HepG2 (cell line): ENCODE results near the gene THOC7. TPM values are rescaled to one million over a fixed set of nuclear protein-coding genes. Genes with fewer than 3 reads are reported as not detected.

Source experiments
- ATAC-seq: fragments of 200-7000 bp; cut with Tn5 transposase; 3 replicates; pipeline ENCODE4 v1.9.1; 2020; ENCODE audit warnings: mild to moderate bottlenecking, moderate library complexity
- BruUV-seq: library from RNA; stranded (reverse); fragments of 400-500 nt; replicated peaks from 2 replicates; lab custom pipeline; 2021; lab: Mats Ljungman, UMichigan
- CTCF ChIA-PET: fragments of 300-600 bp; formaldehyde crosslinking; extraction: SDS; loops from one replicate; lab custom pipeline; 2021; ENCODE audit warnings: low total read pairs, inconsistent platforms, low intra/inter-chr PET ratio; lab: Yijun Ruan, JAX
- POLR2A ChIA-PET: fragments of 350-600 bp; sonication (Branson Sonifier 250); formaldehyde crosslinking; loops from one replicate; lab custom pipeline; 2020; ENCODE audit warnings: antibody characterized with exemption, inconsistent platforms; lab: Yijun Ruan, JAX
- DNase-seq: peaks from one replicate; pipeline ENCODE4 v3.0.0-alpha.2; 2015; ENCODE audit warnings: low spot score
- FAIRE-seq: peaks from 3 replicates; lab custom pipeline; 2011; peaks lifted over from hg19 to GRCh38; lab: Jason Lieb, UNC
- H2AFZ ChIP-seq: one replicate; pipeline ENCODE4 v1.6.1; 2011; ENCODE audit warnings: low read length, inconsistent platforms
- H3K27ac ChIP-seq: fragments of 300-600 bp; 3 replicates; pipeline ENCODE4 v1.8.0; 2011; ENCODE audit warnings: mixed run types, mild to moderate bottlenecking, mixed read lengths, low read length, inconsistent platforms; ENCODE audit not compliant: insufficient read depth; ENCODE audit errors: extremely low read length
- H3K27me3 ChIP-seq, 2 experiments: fragments of 200-600 bp in 1 of 2; 2 replicates in 1 of 2; 3 replicates in 1 of 2; pipeline versions ENCODE4 v1.6.0 to v1.8.0; 2011; ENCODE audit warnings: low read length in 2 of 2, mild to moderate bottlenecking in 2 of 2, moderate library complexity in 2 of 2, inconsistent platforms in 1 of 2; ENCODE audit not compliant: insufficient read depth in 2 of 2, control insufficient read depth in 1 of 2
- H3K36me3 ChIP-seq, 2 experiments: fragments of 200-600 bp in 1 of 2; replicated peaks in 1 of 2; 2 replicates in 1 of 2; 3 replicates in 1 of 2; pipeline versions ENCODE4 v1.5.1 to v1.8.0; 2011; ENCODE audit warnings: low read length in 2 of 2, inconsistent platforms in 1 of 2; ENCODE audit not compliant: insufficient read depth in 2 of 2, control insufficient read depth in 1 of 2
- H3K4me1 ChIP-seq: 2 replicates; pipeline ENCODE4 v1.5.1; 2012; ENCODE audit warnings: low read length, inconsistent platforms; ENCODE audit not compliant: insufficient read depth
- H3K4me2 ChIP-seq: 2 replicates; pipeline ENCODE4 v1.6.0; 2011; ENCODE audit warnings: low read depth, low read length, inconsistent platforms
- H3K4me3 ChIP-seq, 3 experiments: fragments of 200-600 bp in 1 of 3; sonication (generic), shearing (Covaris generic) in 1 of 3; replicated peaks in 1 of 3; 2 replicates each; pipeline ENCODE4 v1.5.1; 2011 to 2016; ENCODE audit warnings: low read length in 3 of 3, inconsistent platforms in 2 of 3, low read depth in 2 of 3, mild to moderate bottlenecking in 2 of 3, control low read depth in 1 of 3, mixed read lengths in 1 of 3; ENCODE audit not compliant: insufficient read depth in 1 of 3
- H3K79me2 ChIP-seq: one replicate; pipeline ENCODE4 v1.6.1; 2011; ENCODE audit warnings: low read length, inconsistent platforms; ENCODE audit not compliant: insufficient read depth
- H3K9ac ChIP-seq: 2 replicates; pipeline ENCODE4 v1.6.0; 2011; ENCODE audit warnings: mild to moderate bottlenecking, low read depth, low read length, inconsistent platforms; ENCODE audit not compliant: insufficient read depth
- H3K9me3 ChIP-seq: 2 replicates; pipeline ENCODE4 v1.5.1; 2012; ENCODE audit warnings: mild to moderate bottlenecking, low read length
- H4K20me1 ChIP-seq: 2 replicates; pipeline ENCODE4 v1.6.0; 2011; ENCODE audit warnings: inconsistent platforms, mild to moderate bottlenecking, low read length, moderate library complexity; ENCODE audit not compliant: insufficient read depth
- GATAD1 ChIP-seq: IDR thresholded peaks from 2 replicates; pipeline ENCODE4 v1.6.1; 2016; ENCODE audit warnings: missing genetic modification reagents, missing compliant biosample characterization
- HDAC1 ChIP-seq: sonication (generic); formaldehyde crosslinking; IDR thresholded peaks from 2 replicates; pipeline ENCODE4 v1.5.1; 2020; ENCODE audit warnings: mild to moderate bottlenecking, missing genetic modification reagents
- MAFK ChIP-seq, 2 experiments: IDR thresholded peaks in 1 of 2; conservative IDR thresholded peaks in 1 of 2; 2 replicates each; pipeline ENCODE4 v1.6.1; 2011; ENCODE audit warnings: improper control_type of control experiment in 2 of 2, low read length in 2 of 2
- MATR3 ChIP-seq: sonication (generic); formaldehyde crosslinking; IDR thresholded peaks from 2 replicates; pipeline ENCODE4 v1.4.0; 2020; ENCODE audit warnings: missing genetic modification reagents
- NCOA1 ChIP-seq: sonication (generic); formaldehyde crosslinking; IDR thresholded peaks from 2 replicates; pipeline ENCODE4 v1.9.0; 2021; ENCODE audit warnings: missing genetic modification reagents
- PAWR ChIP-seq: sonication (generic); formaldehyde crosslinking; IDR thresholded peaks from 2 replicates; pipeline ENCODE4 v1.4.0; 2020; ENCODE audit warnings: missing genetic modification reagents, mild to moderate bottlenecking, borderline replicate concordance
- PBX2 ChIP-seq: IDR thresholded peaks from 2 replicates; pipeline ENCODE4 v1.6.1; 2016; ENCODE audit warnings: control low read depth
- TCF7 ChIP-seq: sonication (generic); IDR thresholded peaks from 2 replicates; pipeline ENCODE4 v1.6.1; 2016; ENCODE audit warnings: antibody characterized with exemption, low read depth
- TEF ChIP-seq: sonication (generic); formaldehyde crosslinking; IDR thresholded peaks from 2 replicates; pipeline ENCODE4 v1.5.0; 2020; ENCODE audit warnings: missing genetic modification reagents
- XBP1 ChIP-seq: sonication (generic); formaldehyde crosslinking; IDR thresholded peaks from 2 replicates; pipeline ENCODE4 v1.5.0; 2020; ENCODE audit warnings: missing genetic modification reagents
- ZNF138 ChIP-seq: sonication (generic); formaldehyde crosslinking; IDR thresholded peaks from 2 replicates; pipeline ENCODE4 v1.5.0; 2020; ENCODE audit warnings: mild to moderate bottlenecking, low read depth, missing genetic modification reagents
- ZNF768 ChIP-seq: sonication (generic); formaldehyde crosslinking; IDR thresholded peaks from 2 replicates; pipeline ENCODE4 v1.4.0; 2020; ENCODE audit warnings: missing genetic modification reagents
- WGBS: methylation state at CpG from one replicate; pipeline ENCODE4 v1.1.6; 2017; ENCODE audit warnings: low lambda C conversion rate; 5-methylcytosine and 5-hydroxymethylcytosine counted together
- in situ Hi-C: cut with HindIII; loops from 2 replicates; pipeline ENCODE4 v1.10.0; 2017; ENCODE audit warnings: low pct_unique_long_range_greater_than_20kb; ENCODE audit not compliant: extremely low pct_ligation_motif_present
- intact Hi-C: fragments of 100-400 bp; cut with micrococcal nuclease; formaldehyde crosslinking; loops from one replicate; pipeline ENCODE4 v1.10.0; 2022; ENCODE audit not compliant: unreplicated experiment
- polyA plus RNA-seq, 8 experiments: library from polyadenylated mRNA; depleted of rRNA in 3 of 8; stranded (reverse) in 7 of 8; unstranded in 1 of 8; fragments of >200 nt; fragmentation: Illumina TruSeq in 4 of 8; extraction: Trizol in 4 of 8; gene quantifications; 2 replicates each; pipeline versions ENCODE4 v1.2.1 to v1.2.3, GENCODE V29; 2011 to 2016; ENCODE audit warnings: low read depth in 4 of 8, missing spikeins in 1 of 8, mixed read lengths in 1 of 8; ENCODE audit not compliant: insufficient read depth in 1 of 8
- total RNA-seq, 5 experiments: library from RNA; depleted of rRNA; stranded (reverse); fragments of >200 nt; fragmentation: Illumina TruSeq; extraction: Trizol; gene quantifications; 2 replicates each; pipeline ENCODE4 v1.2.3, GENCODE V29; 2016; ENCODE audit warnings: low read depth in 1 of 5

Gene THOC7
- total and polyA plus RNA-seq, 2 of the 13 experiments (the other 11 are each of a cell fraction or from before 2014, with no cell fraction given): 32.8 to 63.5 TPM

- H3K36me3 ChIP-seq: no peaks in the 10 kb centered on the region; a peak in 1 of 5 replicates
- TF ChIP-seq MATR3 (CRISPR knock-in tag) (no peak), TEF (CRISPR knock-in tag) (peak; percentile 63; the same call in 1 of the 2 replicates), ZNF138 (no peak), HDAC1 (no peak), TCF7 (no peak), GATAD1 (CRISPR knock-in tag) (no peak), XBP1 (CRISPR knock-in tag) (no peak)
- TF ChIP-seq, all 625 proteins: peak for 1
- H3K9me3 ChIP-seq: no peaks in the 10 kb centered on the region
- WGBS: 76% methylated on average over 1 of the region's 1 CpG
- ATAC-seq: no peak
- BruUV-seq: no TSS peak
- DNase-seq: no peak
- H3K4me1 ChIP-seq: peaks cover 7% of the 10 kb centered on the region; the same call in 1 of the 2 replicates
- H3K4me3 ChIP-seq: no peak overlapping the region
- H3K27me3 ChIP-seq: no peaks in the 10 kb centered on the region
- peak; percentile 30 for FAIRE-seq
- H3K9ac ChIP-seq: no peak overlapping the region
- in situ Hi-C loops: no loop called here
- no peaks in the 10 kb centered on the region for H4K20me1 ChIP-seq
- no peak overlapping the region for H3K27ac ChIP-seq
- ChIA-PET POLR2A (no interaction called here), CTCF (no interaction called here)
- intact Hi-C loops: no loop called here
- no peak overlapping the region for H3K4me2 ChIP-seq
- H2AFZ ChIP-seq: no peak overlapping the region
- peaks cover 9% of the 10 kb centered on the region for H3K79me2 ChIP-seq
Measured at GRCh38 chr3:63855333-63855940, 8.2 kb downstream of the THOC7 start.

GRCh38 chr3:63853106-63853505 lies 10.5 kb downstream of the THOC7 start:
- BruUV-seq: no TSS peak
- ChIA-PET CTCF (no interaction called here), POLR2A (no interaction called here)
- Histone ChIP-seq H2AFZ (no peak overlapping the region), H3K4me1 (no peaks in the 10 kb centered on the region), H3K9ac (no peak overlapping the region), H3K27ac (no peak overlapping the region), H3K4me2 (no peak overlapping the region), H4K20me1 (no peaks in the 10 kb centered on the region), H3K27me3 (no peaks in the 10 kb centered on the region), H3K36me3 (no peaks in the 10 kb centered on the region; a peak in 1 of 5 replicates), H3K79me2 (peaks cover 11% of the 10 kb centered on the region), H3K4me3 (no peak overlapping the region), H3K9me3 (no peaks in the 10 kb centered on the region)
- TF ChIP-seq PAWR (CRISPR knock-in tag) (no peak), PBX2 (CRISPR knock-in tag) (no peak), MAFK (conservative IDR thresholded peaks at IDR 0.05 in 1 of 2, IDR thresholded peaks at IDR 0.05 in 1 of 2; ENCODE audit: low read length in 2 of 2) (no peak), ZNF768 (CRISPR knock-in tag) (no peak), NCOA1 (CRISPR knock-in tag) (no peak)
- WGBS: 97% methylated on average over 4 of the region's 4 CpGs
- intact Hi-C loops (no loop called here), in situ Hi-C loops (no loop called here)
- DNase-seq: no peak
- FAIRE-seq: no peak
- no peak for ATAC-seq
